ENCODE results near the gene GFRA1.

DNA sequence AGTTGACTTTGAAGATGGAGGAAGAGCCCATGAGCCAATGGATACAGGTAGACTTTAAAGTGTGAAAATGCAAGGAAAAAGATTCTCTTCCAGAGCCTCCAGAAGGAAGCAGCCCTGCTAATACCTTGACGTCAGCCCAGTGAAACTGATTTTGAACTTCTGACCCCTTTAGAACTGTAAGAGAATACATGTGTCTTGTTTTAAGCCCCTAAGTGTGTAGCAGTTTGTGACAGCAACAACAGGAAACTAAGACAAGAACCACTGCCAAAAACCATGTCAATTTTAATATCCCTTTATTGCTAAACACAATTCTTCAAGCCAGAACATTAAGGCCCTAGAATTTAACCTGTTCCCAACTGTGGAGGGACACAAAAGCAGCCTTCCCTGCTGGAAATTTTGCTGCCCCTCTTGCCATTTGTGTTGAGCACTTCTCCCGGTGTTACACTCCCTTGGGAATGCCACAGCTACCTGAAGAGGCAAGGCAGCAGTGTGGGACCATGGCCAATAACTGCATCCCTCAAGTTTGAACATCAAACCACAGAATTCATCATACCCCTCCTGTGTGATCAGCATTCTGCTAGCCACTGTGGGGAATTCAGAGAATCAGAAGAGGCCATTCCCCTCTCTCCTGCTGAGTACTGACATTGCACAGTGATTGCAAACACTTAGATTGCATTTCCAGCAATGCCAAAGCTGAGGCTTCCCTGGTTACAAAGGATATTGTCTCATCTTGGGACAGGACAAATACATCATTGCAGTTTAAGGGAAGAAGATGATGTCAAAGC lies 38.9 kb upstream of the GFRA1 start:
- TF ChIP-seq, protein P1, sequence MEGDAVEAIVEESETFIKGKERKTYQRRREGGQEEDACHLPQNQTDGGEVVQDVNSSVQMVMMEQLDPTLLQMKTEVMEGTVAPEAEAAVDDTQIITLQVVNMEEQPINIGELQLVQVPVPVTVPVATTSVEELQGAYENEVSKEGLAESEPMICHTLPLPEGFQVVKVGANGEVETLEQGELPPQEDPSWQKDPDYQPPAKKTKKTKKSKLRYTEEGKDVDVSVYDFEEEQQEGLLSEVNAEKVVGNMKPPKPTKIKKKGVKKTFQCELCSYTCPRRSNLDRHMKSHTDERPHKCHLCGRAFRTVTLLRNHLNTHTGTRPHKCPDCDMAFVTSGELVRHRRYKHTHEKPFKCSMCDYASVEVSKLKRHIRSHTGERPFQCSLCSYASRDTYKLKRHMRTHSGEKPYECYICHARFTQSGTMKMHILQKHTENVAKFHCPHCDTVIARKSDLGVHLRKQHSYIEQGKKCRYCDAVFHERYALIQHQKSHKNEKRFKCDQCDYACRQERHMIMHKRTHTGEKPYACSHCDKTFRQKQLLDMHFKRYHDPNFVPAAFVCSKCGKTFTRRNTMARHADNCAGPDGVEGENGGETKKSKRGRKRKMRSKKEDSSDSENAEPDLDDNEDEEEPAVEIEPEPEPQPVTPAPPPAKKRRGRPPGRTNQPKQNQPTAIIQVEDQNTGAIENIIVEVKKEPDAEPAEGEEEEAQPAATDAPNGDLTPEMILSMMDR (IDR thresholded peaks at IDR 0.05) = no peak
- no peak for TF ChIP-seq POLR2A (IDR thresholded peaks at IDR 0.05)
